HG03103 (cell line): Measurements from ENCODE around the gene PRKCH.
"Not testable (repeated sequence)": the region's sequence is repeated elsewhere in the genome, so short reads cannot be mapped to it uniquely, and the experiment has no call there.

Source experiments
- ATAC-seq: cut with Tn5 transposase; IDR thresholded peaks from one replicate; pipeline ENCODE4 v1.9.1; 2021; ENCODE audit warnings: low read depth; ENCODE audit not compliant: unreplicated experiment

Gene PRKCH

GRCh38 chr14:61304688-61305087 is 16.7 kb upstream of the PRKCH start:
- no peak for ATAC-seq

GRCh38 chr14:61308198-61308597 is 13.2 kb upstream of the PRKCH start:
- ATAC-seq = no peak

- ATAC-seq = not testable (repeated sequence)
Observed at GRCh38 chr14:61308701-61309100, 12.7 kb upstream of the PRKCH start.

GRCh38 chr14:61315313-61315712 is 6.1 kb upstream of the PRKCH start:
- no peak for ATAC-seq

GRCh38 chr14:61319086-61319485 is 2.3 kb upstream of the PRKCH start:
- ATAC-seq = no peak

- ATAC-seq = no peak
Observed at GRCh38 chr14:61319706-61320105, 1.7 kb upstream of the PRKCH start.

- not testable (repeated sequence) for ATAC-seq
Observed at GRCh38 chr14:61320170-61320569, 1.2 kb upstream of the PRKCH start.

GRCh38 chr14:61320806-61321384 is 484 bp upstream of the PRKCH start:
- no peak for ATAC-seq

- ATAC-seq = no peak
Observed at GRCh38 chr14:61322011-61322798, 826 bp downstream of the PRKCH start.

- ATAC-seq = no peak
Observed at GRCh38 chr14:61322799-61323290, 1.5 kb downstream of the PRKCH start.

- no peak for ATAC-seq
Observed at GRCh38 chr14:61323970-61324369, 2.6 kb downstream of the PRKCH start.

GRCh38 chr14:61325166-61325565 is 3.8 kb downstream of the PRKCH start:
- no peak for ATAC-seq

GRCh38 chr14:61326146-61326545 is 4.8 kb downstream of the PRKCH start:
- ATAC-seq = no peak

- no peak for ATAC-seq
Observed at GRCh38 chr14:61326847-61327246, 5.5 kb downstream of the PRKCH start.

GRCh38 chr14:61328626-61329262 is 7.4 kb downstream of the PRKCH start:
- ATAC-seq = no peak

- ATAC-seq = no peak
Observed at GRCh38 chr14:61329478-61330051, 8.2 kb downstream of the PRKCH start.

GRCh38 chr14:61330511-61330910 is 9.1 kb downstream of the PRKCH start:
- no peak for ATAC-seq

GRCh38 chr14:61331992-61332657 is 10.7 kb downstream of the PRKCH start:
- ATAC-seq = no peak

GRCh38 chr14:61332658-61333029 is 11.3 kb downstream of the PRKCH start:
- ATAC-seq = no peak

- no peak for ATAC-seq
Observed at GRCh38 chr14:61333087-61333486, 11.7 kb downstream of the PRKCH start.

- no peak for ATAC-seq
Observed at GRCh38 chr14:61334197-61334701, 12.9 kb downstream of the PRKCH start.
